ENCODE results near the gene PITPNM1. TPM values are rescaled to one million over a fixed set of nuclear protein-coding genes. Genes with fewer than 3 reads are reported as not detected.

The PITPNM1 gene
- polyA plus RNA-seq, 1 donor (not counting 4 experiments of a cell fraction or from before 2014, with no cell fraction given) = 15.9 TPM

GRCh38 chr11:67522338-67522737, 17.2 kb upstream of the PITPNM1 start:
- no peaks in the 10 kb centered on the region for H4K20me1 ChIP-seq (ENCODE audit: control insufficient read depth, extremely low read depth, insufficient read depth, low read length)

GRCh38 chr11:67521924-67522323, 16.8 kb upstream of the PITPNM1 start:
- Histone ChIP-seq H2AFZ (ENCODE audit: control insufficient read depth, low read length) (no peak overlapping the region), H3K4me1 (ENCODE audit: control insufficient read depth, extremely low read depth, insufficient read depth, low read length) (no peaks in the 10 kb centered on the region), H3K79me2 (ENCODE audit: control insufficient read depth, insufficient read depth, low read length) (no peaks in the 10 kb centered on the region), H3K4me2 (ENCODE audit: control insufficient read depth, extremely low read depth, insufficient read depth, low read depth, low read length) (no peak overlapping the region), H3K9me1 (ENCODE audit: control insufficient read depth, extremely low read depth, insufficient read depth, low read length) (no peaks in the 10 kb centered on the region), H3K36me3 (ENCODE audit: control insufficient read depth in 2 of 2, extremely low read depth in 1 of 2, insufficient read depth in 2 of 2, low read length in 2 of 2) (no peaks in the 10 kb centered on the region), H3K9ac (ENCODE audit: control insufficient read depth, extremely low read depth, insufficient read depth, low read length) (no peak overlapping the region), H3K27ac (ENCODE audit: control insufficient read depth, insufficient read depth, low read length) (no peak overlapping the region), H4K20me1 (ENCODE audit: control insufficient read depth, extremely low read depth, insufficient read depth, low read length) (no peaks in the 10 kb centered on the region), H3K27me3 (ENCODE audit: control insufficient read depth, extremely low read depth, insufficient read depth, low read length) (no peaks in the 10 kb centered on the region), H3K4me3 (ENCODE audit: control insufficient read depth in 2 of 3, extremely low read depth in 1 of 3, insufficient read depth in 2 of 3, low read depth in 1 of 3, low read length in 3 of 3) (no peak overlapping the region), H3K9me3 (ENCODE audit: control insufficient read depth, low read depth, low read length) (no peaks in the 10 kb centered on the region)
- FAIRE-seq (no peak), DNase-seq (ENCODE audit: low read depth, low spot score) (no peak)
- TF ChIP-seq CTCF (optimal IDR thresholded peaks at IDR 0.05 in 1 of 3, IDR thresholded peaks at IDR 0.05 in 1 of 3, conservative IDR thresholded peaks at IDR 0.05 in 1 of 3; ENCODE audit: extremely low read depth in 1 of 3, insufficient read depth in 2 of 3, low read length in 3 of 3) = no peak
- no peak for TF ChIP-seq EZH2 (IDR thresholded peaks at IDR 0.05; ENCODE audit: low read length)
- dilution Hi-C loops (cut with MboI; ENCODE audit: extremely low pct_ligation_motif_present, low sequenced_read_pairs) = no loop called here

More at GRCh38 chr11:67522338-67522737, 17.2 kb upstream of the PITPNM1 start:
- DNase-seq (ENCODE audit: low read depth, low spot score) = no peak
- Histone ChIP-seq H3K9me1 (ENCODE audit: control insufficient read depth, extremely low read depth, insufficient read depth, low read length) (no peaks in the 10 kb centered on the region), H3K9me3 (ENCODE audit: control insufficient read depth, low read depth, low read length) (no peaks in the 10 kb centered on the region), H3K9ac (ENCODE audit: control insufficient read depth, extremely low read depth, insufficient read depth, low read length) (no peak overlapping the region), H2AFZ (ENCODE audit: control insufficient read depth, low read length) (no peak overlapping the region), H3K36me3 (ENCODE audit: control insufficient read depth in 2 of 2, extremely low read depth in 1 of 2, insufficient read depth in 2 of 2, low read length in 2 of 2) (no peaks in the 10 kb centered on the region), H3K27me3 (ENCODE audit: control insufficient read depth, extremely low read depth, insufficient read depth, low read length) (no peaks in the 10 kb centered on the region), H3K4me3 (ENCODE audit: control insufficient read depth in 2 of 3, extremely low read depth in 1 of 3, insufficient read depth in 2 of 3, low read depth in 1 of 3, low read length in 3 of 3) (no peak overlapping the region), H3K27ac (ENCODE audit: control insufficient read depth, insufficient read depth, low read length) (no peak overlapping the region), H3K4me1 (ENCODE audit: control insufficient read depth, extremely low read depth, insufficient read depth, low read length) (no peaks in the 10 kb centered on the region), H3K79me2 (ENCODE audit: control insufficient read depth, insufficient read depth, low read length) (no peaks in the 10 kb centered on the region), H3K4me2 (ENCODE audit: control insufficient read depth, extremely low read depth, insufficient read depth, low read depth, low read length) (no peak overlapping the region)
- dilution Hi-C loops (cut with MboI; ENCODE audit: extremely low pct_ligation_motif_present, low sequenced_read_pairs) = no loop called here
- no peak for TF ChIP-seq EZH2 (IDR thresholded peaks at IDR 0.05; ENCODE audit: low read length)
- TF ChIP-seq CTCF (optimal IDR thresholded peaks at IDR 0.05 in 1 of 3, IDR thresholded peaks at IDR 0.05 in 1 of 3, conservative IDR thresholded peaks at IDR 0.05 in 1 of 3; ENCODE audit: extremely low read depth in 1 of 3, insufficient read depth in 2 of 3, low read length in 3 of 3) = no peak
- no peak for FAIRE-seq
